ENCODE measurements around the gene RILPL2.
"Not testable (repeated sequence)": the region's sequence is repeated elsewhere in the genome, so short reads cannot be mapped to it uniquely, and the experiment has no call there.

Gene RILPL2

DNA sequence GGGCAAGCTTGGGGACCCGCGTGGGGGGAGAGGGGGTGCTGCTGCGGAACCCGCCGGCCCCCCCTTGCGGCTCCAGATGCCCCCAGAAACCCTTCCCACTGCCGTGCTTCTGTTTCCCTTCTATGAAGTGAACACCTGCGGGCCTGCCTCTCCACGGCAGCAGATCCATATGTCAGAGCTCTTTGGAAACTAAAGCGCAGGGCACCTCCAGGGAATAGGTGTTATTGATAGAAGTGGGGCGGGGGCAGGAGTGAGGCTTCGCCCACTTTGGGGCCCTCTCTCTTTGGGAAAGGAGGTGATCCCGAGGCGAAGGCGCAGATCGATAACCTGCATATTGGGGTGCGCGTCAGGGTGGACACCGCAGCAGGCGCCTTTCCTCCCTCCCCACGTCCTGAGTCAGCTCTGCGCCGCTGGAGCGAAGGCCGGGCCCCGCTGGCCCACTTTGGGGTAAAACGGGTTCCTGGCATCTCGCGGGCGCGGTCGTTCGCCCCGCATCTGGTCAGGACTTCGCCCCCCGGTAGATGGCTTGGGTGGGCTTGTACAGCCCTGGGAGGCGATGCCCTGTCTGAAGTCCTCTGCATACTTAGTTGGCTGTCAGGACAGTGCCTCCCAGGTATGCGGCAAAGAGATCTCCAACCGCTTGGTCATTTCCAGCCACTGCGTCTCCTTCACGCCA, 52.0 kb downstream of the RILPL2 start:
- DNase-seq (ENCODE audit: low read depth, low spot score), result peak; percentile 43

DNA sequence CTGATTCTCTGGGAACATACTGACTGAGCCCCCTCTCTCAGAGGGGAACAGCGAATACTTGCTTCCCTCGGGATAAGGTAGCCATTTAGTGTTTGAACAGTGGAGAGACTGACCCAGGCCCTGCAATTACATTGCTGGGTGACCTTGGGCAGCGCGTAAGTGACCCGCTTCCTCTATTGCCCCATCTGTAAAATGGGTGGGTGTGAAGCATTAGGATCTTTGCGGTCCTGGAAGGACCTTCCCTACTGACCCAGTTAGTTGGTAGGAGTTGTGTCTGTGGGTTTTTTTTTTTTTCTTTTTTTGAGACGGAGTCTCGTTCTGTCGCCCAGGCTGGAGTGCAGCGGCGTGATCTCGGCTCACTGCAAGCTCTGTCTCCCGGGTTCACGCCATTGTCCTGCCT, 53.8 kb downstream of the RILPL2 start:
- no peak for DNase-seq (ENCODE audit: low read depth, low spot score)

DNA sequence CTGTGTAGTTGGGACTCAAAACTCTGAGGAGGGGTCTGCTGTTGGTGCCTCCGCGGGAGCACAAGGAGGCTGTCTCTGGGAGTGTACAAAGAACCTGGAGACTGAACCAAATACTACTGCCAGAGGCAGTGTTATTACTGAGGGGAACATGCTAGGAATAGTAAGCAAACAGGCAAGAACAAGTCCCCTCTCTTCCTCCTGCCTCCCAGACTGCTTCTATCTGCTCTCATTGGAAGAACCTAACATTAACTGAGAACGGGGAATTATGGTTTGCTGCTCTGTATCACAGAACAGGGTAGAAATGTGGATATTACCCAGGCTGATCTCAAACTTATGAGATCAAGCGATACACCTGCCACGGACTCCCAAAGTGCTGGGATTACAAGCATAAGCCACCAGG, 57.1 kb downstream of the RILPL2 start:
- no peak for DNase-seq (ENCODE audit: low read depth, low spot score)

DNA sequence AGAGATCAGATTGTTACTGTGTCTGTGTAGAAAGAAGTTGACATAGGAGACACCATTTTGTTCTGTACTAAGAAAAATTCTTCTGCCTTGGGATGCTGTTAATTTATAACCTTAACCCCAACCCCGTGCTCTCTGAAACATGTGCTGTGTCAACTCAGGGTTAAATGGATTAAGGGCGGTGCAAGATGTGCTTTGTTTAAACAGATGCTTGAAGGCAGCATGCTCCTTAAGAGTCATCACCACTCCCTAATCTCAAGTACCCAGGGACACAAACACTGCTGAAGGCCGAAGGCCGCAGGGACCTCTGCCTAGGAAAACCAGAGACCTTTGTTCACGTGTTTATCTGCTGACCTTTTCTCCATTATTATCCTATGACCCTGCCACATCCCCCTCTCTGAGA, 64.1 kb downstream of the RILPL2 start:
- not testable (repeated sequence) for DNase-seq (ENCODE audit: low read depth, low spot score)

DNA sequence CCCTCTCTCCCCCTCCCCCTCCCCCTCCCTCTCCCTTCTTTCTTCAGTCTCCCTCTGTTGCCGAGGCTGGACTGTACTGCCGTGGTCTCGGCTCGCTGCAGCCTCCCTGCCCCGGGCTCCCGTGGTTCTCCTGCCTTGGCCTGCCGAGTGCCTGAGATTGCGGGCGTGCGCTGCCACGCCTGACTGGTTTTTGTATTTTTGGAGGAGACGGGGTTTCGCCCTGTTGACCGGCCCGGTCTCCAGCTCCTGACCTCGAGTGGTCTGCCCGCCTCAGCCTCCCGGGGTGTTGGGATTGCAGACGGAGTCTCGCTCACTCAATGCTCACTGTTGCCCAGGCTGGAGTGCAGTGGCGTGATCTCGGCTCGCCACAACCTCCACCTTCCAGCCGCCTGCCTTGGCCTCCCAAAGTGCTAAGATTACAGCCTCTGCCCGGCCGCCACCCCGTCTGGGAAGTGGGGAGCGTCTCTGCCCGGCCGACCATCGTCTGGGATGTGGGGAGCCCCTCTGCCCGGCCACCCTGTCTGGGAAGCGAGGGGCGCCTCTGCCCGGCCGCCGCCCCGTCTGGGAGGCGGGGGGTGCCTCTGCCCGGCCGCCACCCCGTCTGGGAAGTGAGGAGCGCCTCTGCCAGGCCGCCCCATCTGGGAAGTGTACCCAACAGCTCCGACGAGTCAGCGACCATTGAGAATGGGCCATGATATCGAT, 64.7 kb downstream of the RILPL2 start:
- not testable (repeated sequence) for DNase-seq (ENCODE audit: low read depth, low spot score)

DNA sequence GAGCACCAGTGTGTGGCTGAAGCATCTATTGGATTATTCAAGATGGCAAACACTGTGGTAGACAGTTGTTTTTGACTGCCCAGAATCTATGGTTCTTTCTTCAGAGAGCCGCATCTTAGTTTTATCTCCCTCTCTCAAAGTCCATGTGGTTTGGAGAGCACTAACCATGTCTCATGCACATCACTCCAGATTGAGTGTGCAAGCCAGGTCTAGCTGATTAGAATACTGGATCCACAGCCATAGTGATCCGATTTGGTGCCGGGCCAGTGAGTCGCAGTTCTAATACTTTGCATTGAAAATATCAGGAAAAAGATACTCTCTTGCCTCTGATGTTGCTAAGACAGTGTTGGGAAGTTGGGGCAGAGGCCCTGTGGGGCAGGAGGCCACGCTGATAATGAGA, 67.3 kb downstream of the RILPL2 start:
- DNase-seq (ENCODE audit: low read depth, low spot score), result no peak

DNA sequence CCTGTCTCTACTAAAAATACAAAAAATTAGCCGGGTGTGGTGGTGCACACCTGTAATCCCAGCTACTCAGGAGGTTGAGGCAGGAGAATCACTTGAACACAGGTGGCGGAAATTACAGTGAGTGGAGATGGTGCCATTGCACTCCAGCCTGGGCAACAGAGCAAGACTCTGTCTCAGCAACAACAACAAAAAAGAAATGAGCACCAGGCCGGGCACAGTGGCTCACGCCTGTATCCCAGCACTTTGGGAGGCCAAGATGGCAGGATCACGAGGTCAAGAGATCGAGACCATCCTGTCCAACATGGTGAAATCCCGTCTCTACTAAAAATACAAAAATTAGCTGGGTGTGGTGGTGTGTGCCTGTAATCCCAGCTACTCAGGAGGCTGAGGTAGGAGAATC, 68.1 kb downstream of the RILPL2 start:
- DNase-seq (ENCODE audit: low read depth, low spot score), result not testable (repeated sequence)

DNA sequence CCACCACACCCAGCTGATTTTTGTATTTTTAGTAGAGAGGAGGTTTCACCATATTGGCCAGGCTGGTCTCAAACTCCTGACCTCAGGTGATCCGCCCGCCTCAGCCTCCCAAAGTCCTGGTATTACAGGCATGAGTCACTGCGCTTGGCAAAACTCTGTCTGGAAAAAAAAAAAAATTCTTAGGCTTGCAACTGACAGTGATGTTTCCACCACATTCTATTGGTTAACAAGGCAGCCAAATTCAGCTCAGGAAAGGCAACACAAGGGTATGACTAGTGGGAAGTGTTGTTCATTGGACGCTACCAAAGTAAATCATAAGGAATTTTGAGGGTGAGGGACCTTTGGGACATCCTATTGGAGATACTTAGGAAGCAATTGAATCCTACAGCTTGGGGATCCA, 69.0 kb downstream of the RILPL2 start:
- no peak for DNase-seq (ENCODE audit: low read depth, low spot score)

All from astrocyte of the hippocampus (primary cell).